GM21737 (cell line): ENCODE measurements around the gene SKI.
A peak's percentile ranks its signal among the peaks of the same experiment; 100 is the strongest.

ENCODE experiments used
- ATAC-seq: cut with Tn5 transposase; IDR thresholded peaks from one replicate; pipeline ENCODE4 v1.9.1; 2021; ENCODE audit warnings: mild to moderate bottlenecking, moderate library complexity; ENCODE audit not compliant: unreplicated experiment

SKI gene

DNA sequence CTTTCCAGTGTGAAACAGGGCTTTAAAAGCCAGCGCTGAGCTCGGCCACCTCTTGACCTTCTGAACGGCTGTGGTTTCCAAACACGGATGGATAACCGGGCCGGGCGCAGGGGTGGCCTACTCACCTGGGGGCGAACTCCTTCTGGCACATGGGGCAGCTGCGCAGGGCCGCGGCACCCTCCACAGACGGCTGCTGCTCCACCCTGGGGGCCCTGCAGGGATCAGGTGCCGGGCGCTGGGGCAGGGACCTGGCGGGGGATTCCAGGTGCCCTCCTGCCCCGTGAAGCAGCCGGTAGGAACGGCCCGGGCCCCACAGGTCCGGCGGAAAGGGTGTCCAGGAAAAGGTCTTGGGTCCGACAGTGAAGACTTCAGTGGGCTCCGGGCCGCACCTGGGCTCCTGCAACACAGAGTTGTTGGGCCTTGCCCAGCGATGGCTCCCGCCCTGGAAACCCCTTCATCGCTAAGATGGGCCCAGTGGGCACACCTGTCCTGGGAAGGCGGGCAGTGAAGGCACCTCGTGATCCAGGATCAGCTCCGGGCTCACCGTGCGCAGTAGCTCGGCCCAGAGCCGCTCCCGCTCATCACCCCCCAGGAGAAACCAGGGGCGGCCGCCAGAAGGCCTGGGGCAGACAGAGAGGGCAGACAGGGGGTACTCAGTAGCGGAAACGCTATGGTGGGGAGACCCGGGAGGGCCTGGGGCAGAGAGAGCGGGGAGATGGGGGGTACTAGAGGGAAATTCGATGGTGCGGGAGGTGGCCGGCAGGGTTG lies 34.4 kb upstream of the SKI start:
- ATAC-seq = no peak

DNA sequence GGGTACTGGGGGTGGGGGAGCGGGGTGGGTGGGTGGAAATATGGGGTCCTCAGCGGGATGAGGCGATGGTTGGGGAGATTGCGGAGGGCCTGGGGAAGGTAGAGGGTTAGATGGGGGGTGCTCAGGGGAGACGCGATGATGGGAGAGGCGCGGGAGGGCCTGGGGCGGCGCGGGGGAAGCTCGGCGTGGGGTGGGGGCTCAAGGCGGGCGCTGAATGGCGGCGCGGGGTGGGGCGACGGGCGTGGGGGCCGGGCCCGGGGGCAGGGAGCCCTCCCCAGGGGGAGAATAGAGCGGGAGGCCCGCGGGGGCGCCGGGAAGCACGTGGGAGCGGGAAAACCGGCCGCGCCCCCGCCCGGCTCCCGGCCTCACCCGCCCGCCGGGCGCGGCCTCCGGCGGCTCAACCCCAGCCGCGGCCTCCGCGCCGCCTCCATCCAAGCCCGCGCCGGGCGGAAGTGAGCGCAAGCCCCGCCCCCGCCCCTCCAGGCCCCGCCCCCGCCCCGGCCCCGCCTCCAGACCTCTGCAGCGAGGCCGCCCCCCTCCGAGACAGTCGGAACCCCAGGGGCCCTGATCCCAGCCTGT lies 33.7 kb upstream of the SKI start, which contains the start of gene FAAP20:
Gene FAAP20 (minus strand): TSS at position 454 of the 579 bp plus-strand sequence. CDS start 23 bp downstream, at position 431.
- ATAC-seq = peak; percentile 39

DNA sequence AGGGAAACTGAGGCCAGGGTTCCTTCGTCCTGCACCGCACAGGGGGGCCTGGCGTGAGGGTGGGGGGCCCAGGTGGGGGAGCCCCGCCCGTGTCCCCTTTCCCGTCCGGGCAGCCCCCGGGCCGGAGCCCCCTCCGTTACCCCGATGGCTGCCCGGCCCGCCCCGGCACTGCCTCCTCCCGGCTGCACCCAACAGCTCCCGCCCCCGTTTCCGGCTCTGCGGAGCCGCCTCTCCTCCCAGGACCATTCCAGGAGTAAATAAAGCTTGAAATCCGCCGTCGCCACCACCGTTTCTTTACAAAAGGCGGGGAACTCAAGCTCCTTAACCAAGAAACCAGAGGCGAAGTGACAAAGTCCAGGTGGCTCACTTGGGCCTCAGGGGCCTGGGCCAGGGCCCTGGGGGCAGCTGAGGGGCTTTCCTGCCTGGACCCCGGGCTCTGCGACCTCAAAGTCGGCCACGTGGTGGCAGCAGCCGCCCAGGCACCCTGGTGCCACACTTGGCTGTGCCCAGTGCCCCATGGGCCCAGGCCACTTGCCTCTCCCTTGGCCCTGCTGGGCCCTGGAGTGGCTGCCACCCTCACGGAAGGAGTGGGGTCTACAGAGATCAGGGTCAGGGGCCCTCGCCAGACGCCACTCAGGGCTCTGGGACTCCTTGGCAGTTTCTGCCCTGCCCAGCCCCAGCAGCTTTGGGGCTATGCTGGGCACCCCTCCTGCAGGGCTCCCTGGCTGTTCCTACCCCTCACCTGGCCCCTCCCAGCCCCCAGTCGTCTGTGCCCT lies 33.0 kb upstream of the SKI start:
- peak; percentile 54 for ATAC-seq

DNA sequence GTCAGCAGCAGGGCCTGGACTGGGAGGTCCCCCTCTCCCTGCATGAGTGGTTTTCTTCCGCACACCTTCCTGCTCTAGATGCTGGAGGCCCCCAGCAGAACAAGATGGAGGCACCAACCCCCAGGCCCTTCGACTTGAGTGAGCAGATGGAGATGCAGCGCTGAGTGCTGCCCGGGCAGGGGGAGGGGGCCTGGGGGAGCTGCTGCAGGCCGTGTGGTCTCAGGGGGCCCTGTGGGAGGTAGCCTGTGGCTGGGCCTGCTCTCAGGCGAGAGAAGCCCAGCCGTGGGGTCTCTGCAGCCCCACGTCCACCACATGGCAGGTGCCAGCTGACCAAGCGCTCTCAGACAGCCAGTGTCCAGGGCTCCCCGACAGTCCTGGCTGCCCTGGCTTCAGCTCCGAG lies 32.3 kb upstream of the SKI start:
- no peak for ATAC-seq

DNA sequence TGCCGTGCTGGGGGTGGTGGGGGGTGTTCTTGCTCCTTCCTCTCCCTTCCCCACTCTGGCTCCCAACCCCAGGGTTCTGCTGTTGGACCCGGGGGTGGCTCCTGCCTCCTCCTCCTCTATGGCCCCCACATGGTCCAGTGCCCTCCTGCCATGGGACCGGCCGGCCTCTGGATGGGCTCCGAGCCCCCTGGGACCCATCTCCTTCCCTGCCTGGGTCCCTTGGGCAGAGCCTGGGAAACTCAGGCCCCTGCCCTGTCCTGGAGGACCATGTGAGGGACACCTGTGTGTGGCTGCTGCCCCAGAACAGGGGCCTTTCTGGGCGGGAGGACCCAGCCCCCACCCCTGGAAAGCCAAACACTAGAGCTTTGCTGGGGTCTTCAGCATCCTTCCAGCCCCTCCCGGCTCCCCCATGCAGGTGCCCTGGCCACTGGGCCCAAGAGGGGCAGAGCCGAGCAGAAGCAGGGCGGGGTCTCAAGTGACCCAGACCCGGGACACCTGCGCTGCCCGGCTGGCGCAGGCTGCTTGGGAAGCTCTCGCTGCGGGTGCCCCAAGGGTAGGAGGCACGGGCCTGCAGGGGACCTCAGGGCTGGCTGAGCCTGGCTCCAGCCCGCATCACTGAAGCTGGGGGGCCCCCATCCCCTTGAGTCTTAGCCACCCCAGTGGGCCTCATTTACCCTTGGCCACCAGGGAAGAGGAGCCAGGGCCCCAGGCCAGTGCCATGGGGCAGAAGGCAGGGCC lies 31.0 kb upstream of the SKI start:
- no peak for ATAC-seq

DNA sequence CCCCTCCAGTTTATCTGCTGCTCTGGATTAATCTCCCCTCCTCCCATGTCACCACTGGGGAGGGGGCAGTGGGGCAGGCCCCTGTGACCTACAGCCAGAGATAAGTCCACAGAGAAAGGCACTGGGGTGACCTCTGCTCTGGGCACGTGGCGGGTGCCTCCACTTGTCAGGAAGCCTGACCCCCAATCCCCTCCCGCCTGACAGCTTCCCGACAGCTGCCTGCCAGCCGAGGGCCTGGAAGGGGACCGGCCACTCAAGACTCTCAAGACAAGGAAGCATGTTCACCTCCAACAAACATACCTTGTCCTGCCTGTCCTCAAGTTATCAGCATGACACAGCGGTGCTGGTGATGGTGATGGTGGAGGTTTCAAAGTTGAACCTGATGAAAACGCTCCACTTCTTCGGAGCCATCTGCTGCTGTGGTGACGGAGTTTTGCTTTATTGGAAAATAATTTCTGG lies 30.4 kb upstream of the SKI start:
- no peak for ATAC-seq

DNA sequence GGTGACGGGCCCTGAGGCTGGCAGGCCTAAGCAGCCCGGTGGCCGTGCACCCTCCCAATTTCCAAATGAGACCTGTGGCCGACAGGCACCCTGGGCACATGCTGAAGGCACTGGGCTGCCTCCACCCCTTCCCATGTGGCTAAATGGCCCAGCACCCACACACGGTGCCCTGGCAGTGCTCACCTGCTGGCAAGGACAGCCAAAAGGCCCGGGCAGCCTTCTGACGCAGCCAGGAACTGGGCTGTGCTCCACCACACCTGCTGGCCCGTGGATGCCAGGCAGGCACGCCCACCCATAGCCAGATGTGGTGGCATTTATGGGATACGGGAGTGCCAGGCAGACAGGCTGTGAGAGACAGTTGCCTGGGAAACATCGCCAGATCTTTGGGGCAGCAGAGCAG lies 29.5 kb upstream of the SKI start:
- ATAC-seq = no peak

DNA sequence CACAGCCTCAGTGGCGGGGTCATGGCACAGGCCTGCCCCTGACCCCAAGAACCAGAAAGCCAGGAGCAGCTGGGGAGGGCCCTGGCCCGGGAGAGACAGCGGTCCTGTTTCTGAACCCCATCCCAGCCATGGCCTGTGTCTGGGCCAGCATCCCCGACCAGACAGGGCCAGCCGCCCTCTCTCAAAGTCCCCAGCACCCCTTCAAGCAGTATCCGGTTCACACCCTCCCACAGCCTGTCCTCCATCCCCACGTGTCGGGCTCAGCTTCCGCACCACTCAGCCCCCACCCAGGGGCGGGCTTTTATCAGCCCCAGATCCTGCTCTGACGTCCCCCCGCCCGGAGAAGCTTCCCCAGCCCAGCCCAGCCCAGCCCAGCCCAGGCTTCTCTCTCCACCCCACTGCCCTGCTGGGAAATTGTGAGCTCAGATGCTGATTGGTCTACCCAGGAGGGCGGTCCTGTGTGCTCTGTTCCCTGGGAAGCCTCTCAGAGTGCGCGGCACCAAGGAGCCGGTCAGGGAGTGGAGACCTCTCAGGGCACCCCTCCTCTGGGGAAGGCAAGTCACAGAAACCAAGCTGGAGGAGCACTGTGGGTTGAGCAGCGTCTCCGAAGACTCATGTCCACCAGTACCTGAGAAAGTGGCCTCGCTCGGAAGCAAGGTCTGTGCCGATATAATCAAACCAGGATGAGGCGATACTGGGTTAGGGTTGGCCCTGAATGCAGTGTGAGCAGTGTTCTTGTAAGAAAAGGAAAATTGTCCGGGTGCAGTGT lies 28.9 kb upstream of the SKI start:
- no peak for ATAC-seq

DNA sequence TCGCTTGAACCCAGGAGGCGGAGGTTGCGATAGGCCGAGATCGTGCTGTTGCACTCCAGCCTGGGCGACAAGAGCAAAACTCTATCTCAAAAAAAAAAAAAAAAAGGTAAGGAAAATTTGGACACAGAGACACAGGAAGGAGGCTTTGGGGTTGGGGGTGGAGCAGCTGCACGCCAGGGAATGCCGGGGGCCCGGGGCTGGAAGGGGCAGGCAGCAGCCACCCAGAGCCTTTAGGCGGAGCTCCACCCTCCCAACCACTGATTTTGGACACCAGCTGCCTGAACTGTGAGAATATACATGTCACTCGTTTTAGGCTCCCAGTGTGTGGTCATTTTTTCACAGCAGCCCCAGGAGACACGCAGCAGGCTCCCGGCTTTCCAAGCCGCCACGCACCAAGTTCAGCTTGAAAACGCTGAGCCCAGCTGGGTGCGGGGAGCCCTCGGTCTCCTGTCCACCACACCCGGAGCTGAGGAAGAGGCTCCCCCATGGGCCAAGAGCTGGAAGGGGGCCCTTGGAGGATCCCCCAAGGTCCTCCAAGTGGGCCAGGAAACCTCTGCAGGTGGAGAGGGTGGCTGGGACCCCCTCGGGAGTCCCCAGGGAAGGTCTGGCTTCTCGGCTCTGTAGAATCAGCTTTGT lies 27.7 kb upstream of the SKI start:
- no peak for ATAC-seq

DNA sequence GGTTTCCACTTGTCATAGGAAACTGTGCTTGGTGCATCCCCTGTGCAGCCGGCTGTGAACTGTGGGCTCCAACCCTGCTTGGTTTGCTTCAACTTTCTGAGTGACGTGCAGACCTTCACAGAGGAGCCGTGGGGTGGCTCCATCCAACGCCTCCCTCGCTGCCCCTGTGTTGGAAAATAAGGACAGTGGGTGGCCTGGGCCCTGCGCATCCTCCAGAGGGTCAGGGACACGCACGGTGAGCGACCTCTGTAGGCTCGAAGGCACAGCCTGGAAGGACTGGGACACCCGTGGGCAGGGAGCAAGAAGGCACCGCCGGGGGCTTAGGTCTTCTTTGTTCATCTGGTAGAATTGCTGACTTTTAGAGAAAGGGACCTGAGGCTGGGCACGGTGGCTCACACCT lies 27.1 kb upstream of the SKI start:
- ATAC-seq = no peak

DNA sequence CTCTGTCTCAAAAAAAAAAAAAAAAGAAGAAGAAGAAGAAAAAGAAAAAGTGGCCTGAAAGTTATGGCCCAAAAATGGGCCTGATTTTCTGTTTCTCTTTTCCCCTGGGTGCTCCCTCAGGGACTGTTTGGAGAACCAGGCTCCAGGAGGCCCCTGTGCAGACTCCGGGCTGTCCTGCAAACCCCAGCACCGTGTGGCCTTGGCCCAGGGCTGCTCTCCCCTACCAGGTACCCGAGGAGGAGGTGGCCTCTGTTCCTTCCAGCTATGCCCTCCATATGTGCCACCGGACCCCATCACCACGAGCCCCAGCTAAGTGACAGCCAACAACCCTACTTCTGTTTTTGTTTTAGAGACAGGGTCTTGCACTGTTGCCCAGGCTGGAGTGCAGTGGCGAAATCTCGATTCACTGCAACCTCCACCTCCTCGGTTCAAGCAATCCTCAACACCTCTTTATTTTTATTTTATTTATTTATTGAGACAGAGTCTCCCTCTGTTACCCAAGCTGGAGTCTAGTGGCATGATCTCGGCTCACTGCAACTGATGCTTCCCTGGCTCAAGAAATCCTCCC lies 26.0 kb upstream of the SKI start:
- no peak for ATAC-seq

DNA sequence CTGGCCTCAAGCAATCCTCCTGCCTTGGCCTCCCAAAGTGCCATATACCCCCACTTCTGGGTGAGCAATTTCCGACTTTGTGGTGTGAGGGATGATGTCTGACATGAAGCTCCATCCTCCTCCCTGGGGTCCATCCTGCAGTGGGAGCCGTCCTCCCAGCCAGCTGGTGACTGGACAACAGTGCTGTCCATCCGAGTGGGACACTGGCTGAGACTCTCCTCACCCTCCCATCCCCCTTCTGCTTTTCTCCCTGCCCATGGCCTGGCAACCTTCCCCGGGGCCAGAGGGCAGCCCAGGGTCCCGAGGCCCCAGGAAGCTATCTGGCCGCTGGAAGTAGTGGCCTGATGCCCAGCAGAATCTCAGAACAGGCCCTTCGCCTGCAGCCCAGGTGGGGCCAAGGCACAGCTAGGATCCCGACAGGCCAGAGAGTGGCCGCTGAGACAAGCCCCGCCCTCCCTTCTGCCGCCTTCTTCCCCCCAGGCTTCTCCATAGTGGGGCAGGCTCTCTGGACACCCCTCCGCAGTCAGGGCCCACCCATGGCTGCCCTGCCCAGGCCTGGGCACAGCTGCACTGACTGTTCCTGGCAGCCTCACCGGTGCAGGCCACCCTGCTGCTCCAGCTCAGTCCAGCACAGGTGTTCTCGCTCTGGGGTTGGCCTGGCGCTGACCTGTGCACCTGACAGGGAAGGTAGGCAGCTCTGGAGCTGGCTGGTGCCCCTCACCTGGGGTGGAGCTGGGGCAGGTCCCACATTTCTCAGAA lies 25.1 kb upstream of the SKI start:
- no peak for ATAC-seq

DNA sequence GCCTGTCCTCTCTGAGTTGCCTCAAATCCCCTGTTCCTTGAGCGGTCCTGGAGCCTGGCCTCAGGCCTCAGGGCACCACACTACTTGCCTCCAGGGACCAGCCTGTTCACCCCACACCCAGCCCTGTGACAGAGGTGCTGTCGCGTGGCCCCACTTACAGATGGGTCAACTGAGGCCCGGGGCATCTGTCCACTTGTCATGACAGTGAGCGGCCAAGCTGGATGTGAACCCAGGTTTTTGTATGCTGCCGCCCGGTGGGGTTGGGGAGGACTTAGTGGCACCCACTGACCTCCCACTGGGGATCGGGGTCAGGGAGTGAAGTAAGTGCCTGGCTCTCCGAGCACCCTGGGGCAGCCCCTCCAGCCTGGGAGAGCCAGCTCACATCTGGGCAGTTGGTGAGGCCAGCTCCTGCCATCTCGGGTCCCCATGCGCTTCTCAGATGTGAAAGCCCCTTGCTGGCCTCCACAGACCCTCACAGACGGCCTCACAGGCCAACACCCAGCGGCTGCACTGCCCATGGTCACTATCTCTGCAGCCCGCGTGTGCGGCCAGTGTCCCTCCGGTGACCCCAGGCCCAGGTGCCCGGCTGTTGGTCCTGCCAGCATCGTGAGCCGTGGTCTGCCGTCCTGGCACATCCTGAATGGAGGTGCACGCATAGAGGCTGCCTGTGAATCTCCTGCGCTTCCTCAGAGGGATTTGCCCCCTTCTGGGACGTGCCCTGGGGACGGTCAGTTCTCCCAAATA lies 24.3 kb upstream of the SKI start:
- ATAC-seq = no peak

DNA sequence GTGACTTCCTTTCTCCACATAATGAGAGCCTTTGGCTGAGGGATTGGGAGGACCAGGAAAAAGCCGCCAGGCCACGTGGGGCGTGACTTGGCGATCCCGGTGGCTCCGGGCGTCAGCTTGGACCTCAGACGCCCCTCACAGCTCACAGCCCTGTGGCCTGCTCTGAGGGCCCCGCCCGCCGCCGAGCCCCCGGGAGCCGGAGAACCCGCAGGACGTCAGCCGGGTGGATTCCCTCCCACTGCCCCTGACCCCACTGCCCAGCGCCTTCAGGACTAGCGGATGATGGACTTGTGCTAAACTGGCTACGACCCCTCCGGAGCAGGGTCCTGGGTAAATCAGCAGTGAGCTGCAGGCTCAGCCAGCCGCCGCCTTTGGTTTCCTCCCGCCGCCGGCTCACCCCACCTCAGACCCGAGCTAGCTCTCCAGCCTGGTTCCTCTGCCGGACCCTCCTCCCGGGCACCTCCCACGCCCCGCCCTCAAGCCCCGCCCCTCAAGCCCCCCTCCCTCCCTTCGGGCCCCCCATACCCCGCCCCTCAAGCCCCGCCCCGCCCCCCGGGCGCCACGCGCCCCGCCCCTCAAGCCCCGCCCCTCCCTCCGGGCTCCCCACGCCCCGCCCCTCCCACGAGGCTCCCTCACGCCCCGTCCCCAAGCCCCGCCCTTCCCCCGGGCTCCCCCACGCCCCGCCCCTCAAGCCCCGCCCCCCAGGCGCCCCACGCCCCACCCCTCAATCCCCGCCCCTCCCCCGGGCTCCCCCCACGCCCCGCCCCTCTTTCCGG lies 23.5 kb upstream of the SKI start:
- ATAC-seq = peak; percentile 33

DNA sequence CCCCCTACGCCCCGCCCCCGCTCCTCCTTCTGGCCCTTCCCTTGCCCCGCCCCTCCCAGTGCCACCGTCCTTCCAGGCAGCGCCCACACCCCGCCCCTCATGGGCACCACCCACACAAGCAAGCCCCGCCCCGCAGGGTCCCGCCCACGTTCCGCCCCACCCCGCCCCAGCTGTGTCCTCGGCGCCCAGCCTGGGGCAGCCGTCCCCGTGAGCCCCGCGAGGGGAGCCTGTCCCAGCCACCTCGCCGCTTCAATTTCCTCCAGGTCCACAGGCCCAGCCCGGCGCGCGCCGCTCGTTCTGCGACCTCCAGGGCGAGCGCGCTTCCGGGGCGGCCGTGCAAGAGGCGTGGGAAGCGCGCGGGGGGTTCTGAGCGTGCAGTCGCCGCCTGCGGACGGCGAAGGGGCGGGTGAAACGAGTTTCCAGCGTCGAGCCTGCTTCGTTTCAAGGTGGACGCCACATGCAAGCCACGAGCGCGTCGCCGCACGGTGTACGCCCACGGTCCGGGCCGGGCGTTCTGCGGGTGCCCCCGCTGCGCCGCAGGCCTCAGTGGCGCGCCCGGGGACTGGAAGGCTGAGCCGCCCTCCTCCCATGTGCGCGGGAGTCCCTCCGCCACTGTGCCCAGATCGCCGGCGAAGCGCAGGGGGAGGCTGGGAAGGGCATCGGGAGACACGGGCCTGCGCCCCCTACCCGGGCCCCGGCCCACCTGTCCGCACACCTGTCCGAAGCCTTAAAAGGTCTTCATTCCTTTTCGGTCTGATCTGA lies 22.7 kb upstream of the SKI start:
- ATAC-seq = peak; percentile 51

DNA sequence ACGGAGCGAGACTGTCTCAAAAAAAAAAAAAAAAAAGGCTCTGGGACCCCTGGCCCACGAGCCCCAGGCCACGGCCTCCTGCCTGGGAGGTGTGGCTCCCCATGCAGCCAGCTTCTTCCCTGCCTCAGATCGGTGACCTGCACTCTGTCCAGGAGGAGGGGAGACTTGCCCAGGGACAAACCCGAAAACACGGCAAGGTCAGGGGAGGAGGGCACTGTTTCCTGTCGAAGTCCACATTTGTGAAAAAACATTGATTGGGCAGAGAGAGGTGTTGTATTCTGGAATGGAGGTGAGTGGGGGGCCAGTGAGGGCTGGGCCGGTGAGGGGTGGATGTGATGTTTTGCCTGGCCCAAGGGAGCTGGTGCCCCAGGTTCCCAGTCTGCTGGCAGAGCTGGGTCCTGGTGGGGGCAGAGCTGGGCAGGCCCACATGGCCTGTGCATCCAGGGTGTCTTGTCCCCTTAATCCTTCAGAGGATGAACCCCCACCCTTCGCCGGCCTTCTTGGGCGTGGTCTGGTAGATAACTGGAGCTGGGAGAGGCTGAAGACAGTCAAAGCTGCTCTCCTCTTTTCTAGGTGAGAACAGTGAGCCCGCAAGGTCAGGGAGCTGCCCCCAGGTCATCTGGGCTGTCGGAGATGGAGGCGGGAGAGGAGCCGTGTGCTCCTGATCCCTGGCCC lies 21.2 kb upstream of the SKI start:
- ATAC-seq = no peak
